A549 (cell line): ENCODE measurements around the gene CD22.

Experiments used
- PHF8 ChIP-seq: fragments of 200-600 bp; sonication (generic); IDR thresholded peaks from 2 replicates; pipeline ENCODE4 v1.6.1; 2016; ENCODE audit warnings: low read depth, mild to moderate bottlenecking, antibody characterized with exemption, moderate library complexity, borderline replicate concordance
- RARB ChIP-seq: fragments of 250-450 bp; sonication (Bioruptor Pico); IDR thresholded peaks from 2 replicates; pipeline ENCODE4 v1.8.0; 2021; ENCODE audit warnings: mild to moderate bottlenecking, moderate library complexity
- SMC3 ChIP-seq: fragments of >200 bp; sonication (Bioruptor Twin); formaldehyde crosslinking; IDR thresholded peaks from 3 replicates; pipeline ENCODE4 v1.6.1; 2018; ENCODE audit warnings: inconsistent platforms
- TF ChIP-seq, protein P1 (sequence below): IDR thresholded peaks from 2 replicates; pipeline ENCODE4 v1.6.1; 2012
- TF ChIP-seq, protein P2 (sequence below): fragments of >200 bp; sonication (Bioruptor Twin); formaldehyde crosslinking; IDR thresholded peaks from 3 replicates; pipeline ENCODE4 v1.5.1; 2016
- TF ChIP-seq, protein P3 (sequence below): IDR thresholded peaks from 2 replicates; pipeline ENCODE4 v1.6.1; 2012

DNA sequence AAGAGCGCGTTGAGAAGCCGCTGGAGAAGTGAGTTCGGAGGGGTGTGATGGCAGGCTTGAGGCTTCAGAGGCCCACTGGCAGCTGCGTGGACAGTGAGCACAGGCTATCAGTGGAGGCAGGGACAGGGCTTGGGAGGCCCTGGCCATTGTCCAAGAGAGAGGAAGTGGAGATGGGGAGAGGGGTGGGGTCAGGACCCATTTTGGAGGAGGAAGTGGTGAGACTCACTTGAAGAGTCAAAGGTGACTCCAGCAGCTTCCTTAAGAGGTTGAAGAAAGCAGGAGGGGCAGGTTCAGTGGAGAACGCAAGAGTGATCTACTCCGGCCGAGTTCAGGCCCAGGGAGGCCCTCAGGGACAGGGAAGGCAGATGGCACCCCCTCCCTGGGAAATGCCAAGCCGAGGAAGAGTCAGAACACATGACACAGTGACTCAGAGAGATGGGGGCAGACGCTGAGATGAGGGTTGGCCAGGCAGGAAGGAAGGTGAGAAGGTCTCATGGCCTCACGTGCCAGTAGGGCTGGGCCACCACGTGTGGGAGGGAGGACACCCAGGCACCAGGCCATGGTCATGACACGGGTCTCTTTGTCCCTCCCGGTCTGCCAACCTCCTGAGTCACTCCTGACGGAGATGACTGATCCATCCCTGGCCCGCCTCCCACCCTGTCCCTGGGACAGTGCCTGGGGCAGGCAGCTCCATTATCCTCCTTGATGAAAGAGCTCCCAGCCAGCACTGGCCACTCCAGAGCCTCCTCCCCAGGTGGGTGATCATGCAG, 10.1 kb upstream of the CD22 start:
- TF ChIP-seq SMC3: no peak
- TF ChIP-seq, protein P1, sequence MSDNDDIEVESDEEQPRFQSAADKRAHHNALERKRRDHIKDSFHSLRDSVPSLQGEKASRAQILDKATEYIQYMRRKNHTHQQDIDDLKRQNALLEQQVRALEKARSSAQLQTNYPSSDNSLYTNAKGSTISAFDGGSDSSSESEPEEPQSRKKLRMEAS: peak; percentile 87
- TF ChIP-seq PHF8: no peak
- no peak for TF ChIP-seq RARB (CRISPR knock-in tag)
- TF ChIP-seq, protein P2, sequence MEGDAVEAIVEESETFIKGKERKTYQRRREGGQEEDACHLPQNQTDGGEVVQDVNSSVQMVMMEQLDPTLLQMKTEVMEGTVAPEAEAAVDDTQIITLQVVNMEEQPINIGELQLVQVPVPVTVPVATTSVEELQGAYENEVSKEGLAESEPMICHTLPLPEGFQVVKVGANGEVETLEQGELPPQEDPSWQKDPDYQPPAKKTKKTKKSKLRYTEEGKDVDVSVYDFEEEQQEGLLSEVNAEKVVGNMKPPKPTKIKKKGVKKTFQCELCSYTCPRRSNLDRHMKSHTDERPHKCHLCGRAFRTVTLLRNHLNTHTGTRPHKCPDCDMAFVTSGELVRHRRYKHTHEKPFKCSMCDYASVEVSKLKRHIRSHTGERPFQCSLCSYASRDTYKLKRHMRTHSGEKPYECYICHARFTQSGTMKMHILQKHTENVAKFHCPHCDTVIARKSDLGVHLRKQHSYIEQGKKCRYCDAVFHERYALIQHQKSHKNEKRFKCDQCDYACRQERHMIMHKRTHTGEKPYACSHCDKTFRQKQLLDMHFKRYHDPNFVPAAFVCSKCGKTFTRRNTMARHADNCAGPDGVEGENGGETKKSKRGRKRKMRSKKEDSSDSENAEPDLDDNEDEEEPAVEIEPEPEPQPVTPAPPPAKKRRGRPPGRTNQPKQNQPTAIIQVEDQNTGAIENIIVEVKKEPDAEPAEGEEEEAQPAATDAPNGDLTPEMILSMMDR: no peak
- TF ChIP-seq, protein P3, sequence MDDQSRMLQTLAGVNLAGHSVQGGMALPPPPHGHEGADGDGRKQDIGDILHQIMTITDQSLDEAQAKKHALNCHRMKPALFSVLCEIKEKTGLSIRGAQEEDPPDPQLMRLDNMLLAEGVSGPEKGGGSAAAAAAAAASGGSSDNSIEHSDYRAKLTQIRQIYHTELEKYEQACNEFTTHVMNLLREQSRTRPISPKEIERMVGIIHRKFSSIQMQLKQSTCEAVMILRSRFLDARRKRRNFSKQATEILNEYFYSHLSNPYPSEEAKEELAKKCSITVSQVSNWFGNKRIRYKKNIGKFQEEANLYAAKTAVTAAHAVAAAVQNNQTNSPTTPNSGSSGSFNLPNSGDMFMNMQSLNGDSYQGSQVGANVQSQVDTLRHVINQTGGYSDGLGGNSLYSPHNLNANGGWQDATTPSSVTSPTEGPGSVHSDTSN: no peak
